Mammary epithelial cell (primary cell): Measurements from ENCODE around the gene EPB41L3.

Experiments
- CTCF ChIP-seq, 2 donors: IDR thresholded peaks in 1 of 2; conservative IDR thresholded peaks in 1 of 2; 2 replicates each; pipeline ENCODE4 v1.5.1; 2011 to 2012; ENCODE audit warnings: inconsistent platforms in 2 of 2, low read length in 2 of 2, mild to moderate bottlenecking in 2 of 2, control low read depth in 1 of 2, low read depth in 1 of 2; ENCODE audit not compliant: insufficient read depth in 1 of 2; ENCODE audit errors: extremely low read depth in 1 of 2
- EZH2 ChIP-seq: IDR thresholded peaks from 2 replicates; pipeline ENCODE4 v1.6.1; 2012; ENCODE audit warnings: low read length, inconsistent platforms, borderline replicate concordance

DNA sequence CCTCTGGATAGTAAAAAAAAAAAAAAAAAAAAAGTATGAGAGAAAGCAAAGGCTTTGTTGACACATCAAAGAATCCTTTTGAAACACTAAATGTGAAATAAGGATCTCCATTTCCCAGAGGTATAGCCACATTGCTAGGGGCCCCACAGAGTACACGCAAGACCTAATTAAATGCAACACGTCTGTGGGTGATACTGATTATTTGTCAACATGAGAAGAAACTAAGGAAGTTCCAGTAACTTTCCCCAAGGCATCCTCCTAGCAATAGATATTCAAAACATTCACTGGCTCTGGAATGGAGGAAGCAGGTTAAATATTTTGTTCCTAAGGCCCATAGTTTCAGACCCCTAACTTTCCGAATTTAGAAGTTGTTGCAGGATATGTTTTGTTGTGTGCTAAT, 24.6 kb upstream of the EPB41L3 start:
- no peak for TF ChIP-seq EZH2
- TF ChIP-seq CTCF (conservative IDR thresholded peaks at IDR 0.05 in 1 of 2, IDR thresholded peaks at IDR 0.05 in 1 of 2; ENCODE audit: extremely low read depth in 1 of 2, insufficient read depth in 1 of 2, low read depth in 1 of 2, low read length in 2 of 2) = no peak
